Measurements from ENCODE around the gene EFCAB6.

DNA sequence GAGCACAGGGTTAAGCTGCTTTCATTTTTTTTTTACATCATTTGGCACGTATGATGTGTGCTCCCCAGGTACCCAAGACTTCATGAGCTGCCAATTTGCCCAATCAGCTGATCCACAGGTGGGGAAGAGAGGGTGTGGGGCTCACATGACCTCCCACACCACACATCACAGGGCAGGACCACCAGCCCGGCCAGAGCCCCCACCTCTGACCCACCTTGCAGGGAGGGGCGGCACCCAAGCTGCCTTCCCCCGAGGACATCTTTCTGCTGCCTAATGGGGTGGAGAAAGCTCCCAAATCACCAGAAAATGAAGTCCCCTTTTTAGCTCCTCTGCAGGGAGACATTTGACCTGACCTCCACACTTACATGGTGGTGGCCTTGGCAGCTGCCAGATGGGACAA lies 280.5 kb downstream of the EFCAB6 start:
- TF ChIP-seq, protein P1, sequence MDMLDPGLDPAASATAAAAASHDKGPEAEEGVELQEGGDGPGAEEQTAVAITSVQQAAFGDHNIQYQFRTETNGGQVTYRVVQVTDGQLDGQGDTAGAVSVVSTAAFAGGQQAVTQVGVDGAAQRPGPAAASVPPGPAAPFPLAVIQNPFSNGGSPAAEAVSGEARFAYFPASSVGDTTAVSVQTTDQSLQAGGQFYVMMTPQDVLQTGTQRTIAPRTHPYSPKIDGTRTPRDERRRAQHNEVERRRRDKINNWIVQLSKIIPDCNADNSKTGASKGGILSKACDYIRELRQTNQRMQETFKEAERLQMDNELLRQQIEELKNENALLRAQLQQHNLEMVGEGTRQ (IDR thresholded peaks at IDR 0.05), result no peak
- TF ChIP-seq, protein P2, sequence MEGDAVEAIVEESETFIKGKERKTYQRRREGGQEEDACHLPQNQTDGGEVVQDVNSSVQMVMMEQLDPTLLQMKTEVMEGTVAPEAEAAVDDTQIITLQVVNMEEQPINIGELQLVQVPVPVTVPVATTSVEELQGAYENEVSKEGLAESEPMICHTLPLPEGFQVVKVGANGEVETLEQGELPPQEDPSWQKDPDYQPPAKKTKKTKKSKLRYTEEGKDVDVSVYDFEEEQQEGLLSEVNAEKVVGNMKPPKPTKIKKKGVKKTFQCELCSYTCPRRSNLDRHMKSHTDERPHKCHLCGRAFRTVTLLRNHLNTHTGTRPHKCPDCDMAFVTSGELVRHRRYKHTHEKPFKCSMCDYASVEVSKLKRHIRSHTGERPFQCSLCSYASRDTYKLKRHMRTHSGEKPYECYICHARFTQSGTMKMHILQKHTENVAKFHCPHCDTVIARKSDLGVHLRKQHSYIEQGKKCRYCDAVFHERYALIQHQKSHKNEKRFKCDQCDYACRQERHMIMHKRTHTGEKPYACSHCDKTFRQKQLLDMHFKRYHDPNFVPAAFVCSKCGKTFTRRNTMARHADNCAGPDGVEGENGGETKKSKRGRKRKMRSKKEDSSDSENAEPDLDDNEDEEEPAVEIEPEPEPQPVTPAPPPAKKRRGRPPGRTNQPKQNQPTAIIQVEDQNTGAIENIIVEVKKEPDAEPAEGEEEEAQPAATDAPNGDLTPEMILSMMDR (IDR thresholded peaks at IDR 0.05), result no peak
- TF ChIP-seq EP300 (IDR thresholded peaks at IDR 0.05) (no peak), BHLHE40 (IDR thresholded peaks at IDR 0.05; ENCODE audit: low read depth, low read length) (no peak), CHD4 (IDR thresholded peaks at IDR 0.05; ENCODE audit: borderline replicate concordance) (no peak), CHD2 (IDR thresholded peaks at IDR 0.05; ENCODE audit: low read length, partially characterized antibody) (no peak), HEYL (CRISPR knock-in tag; IDR thresholded peaks at IDR 0.05) (no peak), KDM1A (IDR thresholded peaks at IDR 0.05; ENCODE audit: low read depth) (no peak), RAD21 (conservative IDR thresholded peaks at IDR 0.05 in 1 of 2, IDR thresholded peaks at IDR 0.05 in 1 of 2) (no peak), CEBPB (IDR thresholded peaks at IDR 0.05) (no peak)
